ENCODE results near the gene MCRIP2.
A peak's percentile ranks its signal among the peaks of the same experiment; 100 is the strongest.

Gene MCRIP2

GRCh38 chr16:683396-684070, 41.9 kb downstream of the MCRIP2 start:
- no peak for DNase-seq (ENCODE audit: low read depth)
- TF ChIP-seq CTCF (IDR thresholded peaks at IDR 0.05; ENCODE audit: control insufficient read depth, extremely low read depth, insufficient read depth) = no peak
- H3K4me3 ChIP-seq (ENCODE audit: low read depth, low read length) = peak overlapping the region; percentile 72

GRCh38 chr16:684071-684794, 42.6 kb downstream of the MCRIP2 start, which contains the start of gene JMJD8:
Gene JMJD8 (minus strand): TSS chr16:684334. CDS start chr16:684319, 15 bp downstream.
- no peak for TF ChIP-seq CTCF (IDR thresholded peaks at IDR 0.05; ENCODE audit: control insufficient read depth, extremely low read depth, insufficient read depth)
- peak; percentile 83 for DNase-seq (ENCODE audit: low read depth)
- H3K4me3 ChIP-seq (ENCODE audit: low read depth, low read length) = peak within 1 kb of the TSS; percentile 72

- no peak for DNase-seq (ENCODE audit: low read depth)
- no peak for TF ChIP-seq CTCF (IDR thresholded peaks at IDR 0.05; ENCODE audit: control insufficient read depth, extremely low read depth, insufficient read depth)
- H3K4me3 ChIP-seq (ENCODE audit: low read depth, low read length) = peak overlapping the region; percentile 72
Measured at GRCh38 chr16:684961-685696, 43.5 kb downstream of the MCRIP2 start.

GRCh38 chr16:685967-686366, 44.3 kb downstream of the MCRIP2 start:
- TF ChIP-seq CTCF (IDR thresholded peaks at IDR 0.05; ENCODE audit: control insufficient read depth, extremely low read depth, insufficient read depth) = peak; percentile 84
- H3K4me3 ChIP-seq (ENCODE audit: low read depth, low read length) = no peak overlapping the region
- DNase-seq (ENCODE audit: low read depth) = no peak

- H3K4me3 ChIP-seq (ENCODE audit: low read depth, low read length) = no peak overlapping the region
- no peak for DNase-seq (ENCODE audit: low read depth)
- no peak for TF ChIP-seq CTCF (IDR thresholded peaks at IDR 0.05; ENCODE audit: control insufficient read depth, extremely low read depth, insufficient read depth)
Measured at GRCh38 chr16:686459-687260, 45.0 kb downstream of the MCRIP2 start.

GRCh38 chr16:687499-687898, 45.9 kb downstream of the MCRIP2 start:
- H3K4me3 ChIP-seq (ENCODE audit: low read depth, low read length) = no peak overlapping the region
- no peak for DNase-seq (ENCODE audit: low read depth)
- no peak for TF ChIP-seq CTCF (IDR thresholded peaks at IDR 0.05; ENCODE audit: control insufficient read depth, extremely low read depth, insufficient read depth)

All from LNCaP clone FGC (cell line).